ENCODE data around the gene HMGCS1. TPM values are rescaled to one million over a fixed set of nuclear protein-coding genes. Genes with fewer than 3 reads are reported as not detected.
"Not testable (repeated sequence)": the region's sequence is repeated elsewhere in the genome, so short reads cannot be mapped to it uniquely, and the experiment has no call there.

Gene HMGCS1
- total RNA-seq, 1 donor from 2014 or later = 86.9 TPM

- DNase-seq (ENCODE audit: low spot score) = no peak
- TF ChIP-seq, protein P1, sequence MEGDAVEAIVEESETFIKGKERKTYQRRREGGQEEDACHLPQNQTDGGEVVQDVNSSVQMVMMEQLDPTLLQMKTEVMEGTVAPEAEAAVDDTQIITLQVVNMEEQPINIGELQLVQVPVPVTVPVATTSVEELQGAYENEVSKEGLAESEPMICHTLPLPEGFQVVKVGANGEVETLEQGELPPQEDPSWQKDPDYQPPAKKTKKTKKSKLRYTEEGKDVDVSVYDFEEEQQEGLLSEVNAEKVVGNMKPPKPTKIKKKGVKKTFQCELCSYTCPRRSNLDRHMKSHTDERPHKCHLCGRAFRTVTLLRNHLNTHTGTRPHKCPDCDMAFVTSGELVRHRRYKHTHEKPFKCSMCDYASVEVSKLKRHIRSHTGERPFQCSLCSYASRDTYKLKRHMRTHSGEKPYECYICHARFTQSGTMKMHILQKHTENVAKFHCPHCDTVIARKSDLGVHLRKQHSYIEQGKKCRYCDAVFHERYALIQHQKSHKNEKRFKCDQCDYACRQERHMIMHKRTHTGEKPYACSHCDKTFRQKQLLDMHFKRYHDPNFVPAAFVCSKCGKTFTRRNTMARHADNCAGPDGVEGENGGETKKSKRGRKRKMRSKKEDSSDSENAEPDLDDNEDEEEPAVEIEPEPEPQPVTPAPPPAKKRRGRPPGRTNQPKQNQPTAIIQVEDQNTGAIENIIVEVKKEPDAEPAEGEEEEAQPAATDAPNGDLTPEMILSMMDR (IDR thresholded peaks at IDR 0.05) = no peak
- no peaks in the 10 kb centered on the region for H3K36me3 Mint-ChIP-seq (ENCODE audit: low read depth)
- H3K4me1 Mint-ChIP-seq (ENCODE audit: low read depth) = peaks cover 46% of the 10 kb centered on the region
- no peaks in the 10 kb centered on the region for H3K9me3 Mint-ChIP-seq (ENCODE audit: low read depth)
- peak overlapping the region; percentile 69 for H3K4me3 Mint-ChIP-seq (ENCODE audit: unreplicated experiment)
- H3K27me3 Mint-ChIP-seq (ENCODE audit: low read depth) = no peaks in the 10 kb centered on the region
- peak overlapping the region; percentile 98 for H3K27ac Mint-ChIP-seq (ENCODE audit: unreplicated experiment)
Measured at GRCh38 chr5:43313854-43314457, 744 bp upstream of the HMGCS1 start.

GRCh38 chr5:43312699-43313034 lies 545 bp downstream of the HMGCS1 start:
- H3K9me3 Mint-ChIP-seq (ENCODE audit: low read depth) = no peaks in the 10 kb centered on the region
- H3K4me1 Mint-ChIP-seq (ENCODE audit: low read depth) = peaks cover 59% of the 10 kb centered on the region
- TF ChIP-seq, protein P1 (IDR thresholded peaks at IDR 0.05) = no peak

DNA sequence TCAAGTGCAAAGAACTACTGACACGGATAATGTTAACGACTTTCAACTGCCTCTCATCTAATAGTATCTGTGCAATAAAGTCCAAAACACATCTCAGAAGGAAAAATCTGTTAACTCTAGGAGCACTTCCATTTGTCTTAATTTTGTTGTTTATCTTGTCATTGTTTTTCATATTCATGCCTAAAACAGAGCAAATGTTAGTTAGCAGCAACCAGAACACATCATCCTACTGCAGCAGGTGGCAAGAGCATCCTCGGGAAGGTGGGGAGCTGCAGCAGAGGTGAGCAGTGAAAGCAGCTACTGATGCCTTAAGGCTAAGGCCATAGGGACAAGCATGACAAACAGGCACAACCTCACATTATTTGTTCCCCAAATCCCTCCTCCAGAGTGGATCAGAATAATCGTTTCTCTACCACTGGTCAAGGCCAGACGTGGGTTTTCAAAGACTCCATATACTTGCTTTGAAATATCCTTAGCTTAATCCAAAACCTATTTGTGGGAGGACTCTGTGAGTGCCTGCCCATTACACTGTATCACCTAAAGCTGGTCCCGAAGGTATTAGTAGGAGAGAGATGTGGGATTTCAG lies 1.0 kb downstream of the HMGCS1 start:
- Mint-ChIP-seq H3K27ac (ENCODE audit: unreplicated experiment) (peak overlapping the region; percentile 98), H3K4me1 (ENCODE audit: low read depth) (peaks cover 61% of the 10 kb centered on the region), H3K36me3 (ENCODE audit: low read depth) (no peaks in the 10 kb centered on the region), H3K4me3 (ENCODE audit: unreplicated experiment) (peak overlapping the region; percentile 97), H3K27me3 (ENCODE audit: low read depth) (no peaks in the 10 kb centered on the region), H3K9me3 (ENCODE audit: low read depth) (no peaks in the 10 kb centered on the region)
- TF ChIP-seq, protein P1 (IDR thresholded peaks at IDR 0.05) = no peak
- no peak for DNase-seq (ENCODE audit: low spot score)

More at GRCh38 chr5:43312699-43313034, 545 bp downstream of the HMGCS1 start:
- Mint-ChIP-seq H3K27me3 (ENCODE audit: low read depth) (no peaks in the 10 kb centered on the region), H3K36me3 (ENCODE audit: low read depth) (no peaks in the 10 kb centered on the region), H3K4me3 (ENCODE audit: unreplicated experiment) (peak overlapping the region; percentile 97), H3K27ac (ENCODE audit: unreplicated experiment) (peak overlapping the region; percentile 98)
- DNase-seq (ENCODE audit: low spot score) = no peak

- peak overlapping the region; percentile 91 for H3K27ac Mint-ChIP-seq (ENCODE audit: unreplicated experiment)
- no peak for DNase-seq (ENCODE audit: low spot score)
- H3K27me3 Mint-ChIP-seq (ENCODE audit: low read depth) = no peaks in the 10 kb centered on the region
- H3K4me3 Mint-ChIP-seq (ENCODE audit: unreplicated experiment) = peak overlapping the region; percentile 52
- TF ChIP-seq, protein P1 (IDR thresholded peaks at IDR 0.05) = no peak
- H3K4me1 Mint-ChIP-seq (ENCODE audit: low read depth) = peaks cover 68% of the 10 kb centered on the region
- H3K36me3 Mint-ChIP-seq (ENCODE audit: low read depth) = no peaks in the 10 kb centered on the region
- no peaks in the 10 kb centered on the region for H3K9me3 Mint-ChIP-seq (ENCODE audit: low read depth)
Measured at GRCh38 chr5:43309637-43310036, 3.6 kb downstream of the HMGCS1 start.

GRCh38 chr5:43309122-43309521 lies 4.1 kb downstream of the HMGCS1 start:
- Mint-ChIP-seq H3K27me3 (ENCODE audit: low read depth) (no peaks in the 10 kb centered on the region), H3K4me1 (ENCODE audit: low read depth) (peaks cover 72% of the 10 kb centered on the region), H3K4me3 (ENCODE audit: unreplicated experiment) (peak overlapping the region; percentile 52), H3K36me3 (ENCODE audit: low read depth) (no peaks in the 10 kb centered on the region), H3K27ac (ENCODE audit: unreplicated experiment) (peak overlapping the region; percentile 91), H3K9me3 (ENCODE audit: low read depth) (no peaks in the 10 kb centered on the region)
- TF ChIP-seq, protein P1 (IDR thresholded peaks at IDR 0.05) = no peak
- DNase-seq (ENCODE audit: low spot score) = no peak

- H3K4me3 Mint-ChIP-seq (ENCODE audit: unreplicated experiment); DNase-seq (ENCODE audit: low spot score): not testable (repeated sequence)
- peak overlapping the region; percentile 27 for H3K27ac Mint-ChIP-seq (ENCODE audit: unreplicated experiment)
Measured at GRCh38 chr5:43306954-43307353, 6.3 kb downstream of the HMGCS1 start.

More at GRCh38 chr5:43306954-43307353, 6.3 kb downstream of the HMGCS1 start:
- not testable (repeated sequence) for H3K9me3 Mint-ChIP-seq (ENCODE audit: low read depth); H3K27me3 Mint-ChIP-seq (ENCODE audit: low read depth); H3K36me3 Mint-ChIP-seq (ENCODE audit: low read depth)
- peaks cover 74% of the 10 kb centered on the region for H3K4me1 Mint-ChIP-seq (ENCODE audit: low read depth)

All from chondrocyte (in vitro differentiated cells).